Raji (cell line): ENCODE results near the gene RWDD3.

ENCODE experiments used
- POLR2A ChIP-seq: IDR thresholded peaks from 2 replicates; pipeline ENCODE4 v1.6.1; 2011; ENCODE audit warnings: low read depth, low read length, control low read depth; ENCODE audit not compliant: insufficient read depth

Gene RWDD3

GRCh38 chr1:95252422-95252821 lies 18.4 kb downstream of the RWDD3 start:
- no peak for TF ChIP-seq POLR2A

DNA sequence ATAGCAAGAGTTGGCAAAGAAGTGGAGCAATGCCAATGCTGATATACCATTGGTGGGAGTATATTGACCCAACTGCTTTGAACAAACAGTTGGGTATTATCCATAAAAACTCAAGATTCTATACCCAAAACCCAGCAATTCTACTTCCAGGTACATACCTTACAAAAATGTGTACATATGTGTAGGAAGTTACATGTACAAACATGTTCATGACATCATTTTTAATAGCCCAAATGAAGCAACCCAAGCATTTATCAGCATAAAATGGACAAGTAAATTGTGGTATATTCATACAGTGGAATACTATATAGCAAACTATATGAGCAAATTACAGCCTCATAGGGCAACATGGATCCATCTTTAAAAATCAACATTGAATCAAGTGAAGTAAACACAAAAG lies 20.9 kb downstream of the RWDD3 start:
- TF ChIP-seq POLR2A, result no peak

DNA sequence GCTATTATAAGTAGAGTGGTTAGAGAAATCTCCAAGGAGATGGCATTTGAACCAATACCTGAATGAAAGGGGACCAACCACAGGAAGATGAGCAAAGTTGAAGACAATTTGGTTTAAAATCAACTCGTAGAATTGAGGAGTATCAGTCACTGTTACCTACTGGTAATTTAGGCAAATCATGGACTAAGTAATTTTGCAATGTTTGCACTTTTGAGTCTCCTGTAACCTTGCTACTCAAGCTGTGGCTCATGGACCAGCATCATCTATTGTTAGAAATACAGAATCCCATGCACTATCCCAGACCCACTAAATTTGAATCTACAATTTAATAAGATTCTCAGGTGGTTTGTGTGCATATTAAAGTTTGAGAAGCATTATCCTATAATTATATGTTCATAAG lies 21.8 kb downstream of the RWDD3 start:
- no peak for TF ChIP-seq POLR2A

GRCh38 chr1:95257758-95258157 lies 23.7 kb downstream of the RWDD3 start:
- no peak for TF ChIP-seq POLR2A

- TF ChIP-seq POLR2A, result no peak
Observed at GRCh38 chr1:95259245-95259644, 25.2 kb downstream of the RWDD3 start.

GRCh38 chr1:95262913-95263312 lies 28.9 kb downstream of the RWDD3 start:
- no peak for TF ChIP-seq POLR2A

- TF ChIP-seq POLR2A, result no peak
Observed at GRCh38 chr1:95263450-95263849, 29.4 kb downstream of the RWDD3 start.

- TF ChIP-seq POLR2A, result no peak
Observed at GRCh38 chr1:95265106-95265505, 31.1 kb downstream of the RWDD3 start.

GRCh38 chr1:95276429-95276828 lies 42.4 kb downstream of the RWDD3 start:
- TF ChIP-seq POLR2A, result no peak

- TF ChIP-seq POLR2A, result no peak
Observed at GRCh38 chr1:95278173-95279006, 44.4 kb downstream of the RWDD3 start.

DNA sequence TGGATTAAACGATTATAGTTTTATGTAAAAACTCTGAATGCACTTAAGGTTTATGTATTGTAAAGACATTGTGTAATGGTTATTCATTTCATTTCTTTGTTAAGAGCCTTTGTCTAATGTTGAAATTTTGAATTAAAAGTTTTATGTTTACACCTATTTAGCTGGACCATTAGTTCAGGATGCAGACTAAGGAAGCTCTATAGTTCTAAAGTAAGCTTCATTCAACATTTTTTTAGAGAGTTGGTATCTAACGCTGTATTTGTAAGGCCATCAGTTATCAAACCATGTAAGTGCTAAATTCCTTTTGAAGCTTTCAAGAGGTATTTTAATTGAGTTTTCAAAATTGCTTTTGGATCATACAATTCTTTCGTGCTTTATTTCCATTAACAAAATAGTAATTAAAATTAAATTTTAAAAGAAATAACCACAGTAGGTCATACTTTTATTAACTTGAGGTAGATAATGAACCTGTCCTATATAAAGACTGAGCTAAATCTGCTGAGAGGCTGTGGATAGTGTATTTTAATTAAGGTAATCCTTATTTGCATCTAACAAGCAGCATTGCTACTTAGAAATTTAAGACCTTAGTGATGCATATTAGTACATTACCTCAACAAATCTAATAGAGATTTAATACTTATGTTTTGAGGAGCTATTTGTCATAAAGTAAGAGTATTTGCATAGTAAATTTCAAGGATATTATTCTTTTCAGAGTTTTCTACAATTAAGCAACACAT lies 47.9 kb downstream of the RWDD3 start:
- no peak for TF ChIP-seq POLR2A

- no peak for TF ChIP-seq POLR2A
Observed at GRCh38 chr1:95282518-95282895, 48.5 kb downstream of the RWDD3 start.

DNA sequence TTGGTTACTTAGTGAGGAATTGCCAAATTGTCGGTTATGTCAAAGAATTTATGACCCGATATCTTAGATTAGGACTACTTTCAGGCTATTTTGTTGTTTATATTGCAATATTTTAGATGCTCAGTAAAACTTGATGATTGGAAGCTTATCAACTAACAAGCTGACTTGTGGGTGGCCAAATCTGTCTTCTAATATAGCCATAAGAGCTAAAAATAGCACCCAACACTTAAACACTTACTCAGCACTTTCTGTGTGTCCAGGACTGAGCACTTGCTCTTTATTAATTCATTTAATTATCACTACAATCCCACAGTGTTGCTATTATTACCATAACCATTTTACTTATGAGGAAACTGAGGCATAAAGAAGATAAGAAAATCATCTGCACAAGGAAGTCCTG lies 50.4 kb downstream of the RWDD3 start:
- no peak for TF ChIP-seq POLR2A

DNA sequence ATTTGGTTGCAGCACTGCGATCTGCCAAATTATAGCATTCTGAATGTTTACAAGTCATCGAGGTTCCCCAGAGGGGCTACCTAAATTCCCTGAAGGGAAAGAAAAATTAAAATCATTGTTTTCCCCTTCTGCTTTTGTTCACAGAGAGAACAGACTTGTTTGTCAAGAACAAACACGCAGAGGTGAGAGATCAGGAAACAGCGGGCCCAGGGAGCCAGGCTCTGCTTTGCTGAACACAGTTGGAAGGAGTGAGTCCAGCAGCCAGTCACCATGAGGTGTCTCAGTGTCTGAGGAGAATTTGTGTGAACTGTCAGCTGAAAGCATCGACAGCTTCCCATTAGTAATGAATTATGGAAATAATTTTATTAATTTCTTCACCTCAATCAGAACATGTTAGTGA lies 52.5 kb downstream of the RWDD3 start:
- TF ChIP-seq POLR2A, result no peak

DNA sequence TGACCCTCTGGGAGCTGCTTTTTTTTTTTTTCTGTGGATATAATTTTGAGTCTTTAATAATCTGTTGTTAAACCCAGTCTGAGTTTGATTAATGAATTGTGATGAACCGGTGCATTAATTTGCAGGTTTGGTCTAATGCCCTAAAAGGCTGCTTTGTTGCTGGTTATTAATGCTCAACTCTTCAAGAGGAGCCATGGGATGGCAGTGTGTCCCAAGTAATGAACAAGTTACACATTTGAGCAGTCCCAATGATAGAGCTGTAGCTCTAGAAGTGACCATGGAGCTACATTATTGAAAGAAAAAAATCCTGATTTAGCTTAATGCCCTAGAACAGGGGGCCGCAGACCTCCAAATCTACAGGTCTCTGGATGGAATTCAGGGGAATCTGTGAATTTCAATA lies 53.1 kb downstream of the RWDD3 start:
- no peak for TF ChIP-seq POLR2A

GRCh38 chr1:95287825-95288224 lies 53.8 kb downstream of the RWDD3 start:
- no peak for TF ChIP-seq POLR2A
